Mesodermal cell (in vitro differentiated cells): ENCODE results near the gene UBR1.
"Not testable (repeated sequence)": the region's sequence is repeated elsewhere in the genome, so short reads cannot be mapped to it uniquely, and the experiment has no call there.

Experiments
- H3K27ac ChIP-seq: 2 replicates; pipeline ENCODE4 v1.7.0; 2013; ENCODE audit warnings: mild to moderate bottlenecking, low read depth, low read length, moderate library complexity; ENCODE audit not compliant: severe bottlenecking
- H3K36me3 ChIP-seq: 2 replicates; pipeline ENCODE4 v1.7.1; 2013; ENCODE audit warnings: mild to moderate bottlenecking, low read length, moderate library complexity; ENCODE audit not compliant: control insufficient read depth, insufficient read depth
- H3K4me1 ChIP-seq: one replicate; pipeline ENCODE4 v1.7.1; 2013; ENCODE audit warnings: mild to moderate bottlenecking, low read length; ENCODE audit not compliant: insufficient read depth, control insufficient read depth, poor library complexity, severe bottlenecking
- H3K4me3 ChIP-seq: 2 replicates; pipeline ENCODE4 v1.7.0; 2013; ENCODE audit warnings: low read length, control low read depth, mild to moderate bottlenecking; ENCODE audit not compliant: insufficient read depth, poor library complexity, severe bottlenecking; ENCODE audit errors: extremely low read depth
- H3K9me3 ChIP-seq: 2 replicates; pipeline ENCODE4 v1.7.1; 2013; ENCODE audit warnings: mild to moderate bottlenecking, low read length, moderate library complexity; ENCODE audit not compliant: control insufficient read depth
- WGBS, 2 experiments: methylation state at CpG; one replicate each; pipeline ENCODE4 v1.1.5; 2013; ENCODE audit warnings: missing lambda C conversion rate in 2 of 2; ENCODE audit not compliant: insufficient coverage in 2 of 2; 5-methylcytosine and 5-hydroxymethylcytosine counted together

The UBR1 gene

DNA sequence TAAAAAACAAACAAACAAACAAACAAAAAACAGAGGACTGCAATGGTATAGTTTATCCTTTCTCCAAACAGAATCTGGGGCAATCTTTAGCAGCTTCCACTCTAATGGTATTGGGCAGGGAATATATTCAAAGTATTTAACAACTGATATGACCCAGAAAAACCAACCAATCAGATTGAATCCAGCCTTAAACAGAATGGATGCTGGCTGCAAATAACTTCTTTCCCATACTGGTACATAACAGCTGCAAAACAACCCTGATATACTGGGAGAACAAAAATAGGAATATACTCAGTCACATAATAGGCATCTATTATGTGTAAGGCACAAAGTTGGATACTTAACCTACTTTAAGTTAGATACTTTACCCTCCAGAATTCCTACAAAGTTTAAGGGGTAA, 49.1 kb downstream of the UBR1 start:
- H3K4me1 ChIP-seq, result no peaks in the 10 kb centered on the region
- no peak overlapping the region for H3K27ac ChIP-seq
- H3K9me3 ChIP-seq, result no peaks in the 10 kb centered on the region
- peaks cover 82% of the 10 kb centered on the region for H3K36me3 ChIP-seq
- no peak overlapping the region for H3K4me3 ChIP-seq

DNA sequence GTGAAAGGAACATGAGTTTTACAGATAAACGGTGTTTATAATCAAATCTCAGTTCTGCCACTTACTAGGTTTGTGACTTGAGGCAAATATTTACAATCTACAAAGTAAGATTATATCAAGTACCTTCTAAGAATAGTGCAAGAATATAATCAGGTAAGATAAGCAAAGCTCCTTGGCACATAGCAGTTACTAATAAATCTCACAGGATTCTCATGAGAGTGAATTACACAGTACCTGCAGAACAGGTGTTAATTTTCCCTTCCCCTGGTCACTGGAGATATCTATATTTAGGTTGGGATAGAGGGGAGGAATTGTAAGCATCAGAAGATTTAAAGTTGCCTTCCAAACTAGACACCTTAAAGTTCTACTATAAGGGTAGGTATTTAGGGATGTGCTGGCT, 53.0 kb downstream of the UBR1 start:
- H3K36me3 ChIP-seq, result peaks cover 80% of the 10 kb centered on the region

DNA sequence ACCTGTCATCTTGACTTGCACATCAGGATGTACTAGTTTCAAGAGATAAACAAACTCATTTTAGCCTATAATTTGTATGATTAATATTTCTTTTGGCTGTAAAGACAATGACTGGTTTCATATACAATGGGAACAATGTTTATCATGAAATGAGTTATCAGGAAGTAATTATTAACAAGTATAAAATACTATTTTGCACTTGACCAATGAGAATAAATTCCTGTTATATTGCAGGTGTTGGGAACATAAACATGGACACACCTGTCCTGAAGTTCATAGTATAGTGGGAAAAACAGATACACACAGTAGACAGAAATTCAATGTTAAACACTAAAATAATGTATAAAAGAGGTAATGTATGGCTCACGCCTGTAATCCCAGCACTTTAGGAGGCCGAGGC, 56.9 kb downstream of the UBR1 start:
- no peaks in the 10 kb centered on the region for H3K4me1 ChIP-seq
- H3K36me3 ChIP-seq, result peaks cover 79% of the 10 kb centered on the region
- WGBS, 2 experiments, result no CpG with 5 or more reads among the region's 2 CpGs
- H3K4me3 ChIP-seq, result no peak overlapping the region
- no peak overlapping the region for H3K27ac ChIP-seq
- no peaks in the 10 kb centered on the region for H3K9me3 ChIP-seq

More for the DNA sequence above, 53.0 kb downstream of the UBR1 start:
- Histone ChIP-seq H3K4me3 (no peak overlapping the region), H3K4me1 (no peaks in the 10 kb centered on the region), H3K9me3 (no peaks in the 10 kb centered on the region), H3K27ac (no peak overlapping the region)
- WGBS, 2 experiments, result no CpG with 5 or more reads among the region's 1 CpG

DNA sequence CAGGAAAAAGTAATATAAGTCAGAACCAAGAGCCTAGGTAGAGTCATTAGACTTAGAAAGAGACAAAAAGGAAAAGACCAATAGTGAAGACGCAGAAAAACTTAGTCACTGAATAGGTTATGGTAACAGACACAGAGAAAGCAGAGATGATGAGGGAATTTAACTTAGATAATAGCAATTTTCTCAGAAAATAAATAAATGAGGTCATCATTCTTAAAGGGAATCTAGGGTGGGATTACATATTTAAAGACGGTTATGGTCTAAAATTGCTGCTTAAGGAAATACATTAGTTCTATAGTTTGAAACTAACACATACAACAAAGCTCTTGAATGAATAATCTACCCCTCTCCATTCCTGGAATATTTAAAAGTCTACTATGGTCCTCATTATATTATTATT, 59.4 kb downstream of the UBR1 start:
- H3K36me3 ChIP-seq, result peaks cover 88% of the 10 kb centered on the region

DNA sequence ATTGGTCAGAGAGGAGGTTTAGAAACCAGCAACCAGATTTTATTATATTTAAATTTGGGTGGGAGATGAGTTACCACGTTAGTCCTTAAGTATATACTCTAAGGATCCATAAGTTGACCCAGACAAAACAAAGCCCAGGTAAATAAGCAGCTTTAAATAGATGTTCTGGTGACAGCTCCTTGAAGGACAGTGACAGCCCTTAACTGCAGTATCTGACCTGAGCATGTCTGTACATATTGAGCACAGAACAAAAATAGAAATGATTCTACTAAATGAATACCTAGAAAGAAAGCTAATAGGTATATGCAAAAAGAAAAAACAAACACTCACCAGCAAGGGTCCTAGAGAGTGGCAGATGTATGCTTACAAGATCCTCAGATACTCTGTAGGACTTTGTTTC, 63.0 kb downstream of the UBR1 start:
- no peak overlapping the region for H3K4me3 ChIP-seq
- H3K9me3 ChIP-seq, result no peaks in the 10 kb centered on the region
- WGBS, 2 experiments, result no CpG with 5 or more reads among the region's 1 CpG
- H3K27ac ChIP-seq, result no peak overlapping the region
- peaks cover 67% of the 10 kb centered on the region for H3K36me3 ChIP-seq
- H3K4me1 ChIP-seq, result no peaks in the 10 kb centered on the region

More for the DNA sequence above, 59.4 kb downstream of the UBR1 start:
- WGBS, 2 experiments, result no CpG with 5 or more reads among the region's 2 CpGs
- Histone ChIP-seq H3K4me3 (no peak overlapping the region), H3K27ac (no peak overlapping the region), H3K4me1 (no peaks in the 10 kb centered on the region), H3K9me3 (no peaks in the 10 kb centered on the region)

DNA sequence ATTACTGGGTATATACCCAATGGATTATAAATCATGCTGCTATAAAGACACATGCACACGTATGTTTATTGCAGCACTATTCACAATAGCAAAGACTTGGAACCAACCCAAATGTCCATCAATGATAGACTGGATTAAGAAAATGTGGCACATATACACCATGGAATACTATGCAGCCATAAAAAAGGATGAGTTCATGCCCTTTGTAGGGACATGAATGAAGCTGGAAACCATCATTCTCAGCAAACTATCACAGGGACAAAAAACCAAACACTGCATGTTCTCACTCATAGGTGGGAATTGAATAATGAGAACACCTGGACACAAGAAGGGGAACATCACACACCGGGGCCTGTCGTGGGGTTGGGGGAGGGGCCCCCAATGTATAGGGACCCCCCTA, 64.8 kb downstream of the UBR1 start:
- not testable (repeated sequence) for H3K4me1 ChIP-seq, H3K27ac ChIP-seq, H3K9me3 ChIP-seq, H3K4me3 ChIP-seq
- no CpG with 5 or more reads among the region's 3 CpGs for WGBS, 2 experiments
- peaks cover 65% of the 10 kb centered on the region for H3K36me3 ChIP-seq

DNA sequence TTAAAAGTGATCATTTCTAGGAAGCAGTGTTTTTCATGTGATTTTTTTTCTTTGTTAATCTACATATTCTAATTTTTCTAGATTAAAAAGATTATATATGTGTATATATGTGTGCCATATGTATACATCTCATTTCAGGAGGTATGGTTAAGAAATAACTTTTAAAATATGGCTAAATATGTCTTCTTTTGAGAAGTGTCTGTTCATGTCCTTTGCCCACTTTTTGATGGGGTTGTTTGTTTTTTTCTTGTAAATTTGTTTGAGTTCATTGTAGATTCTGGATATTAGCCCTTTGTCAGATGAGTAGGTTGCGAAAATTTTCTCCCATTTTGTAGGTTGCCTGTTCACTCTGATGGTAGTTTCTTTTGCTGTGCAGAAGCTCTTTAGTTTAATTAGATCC, 70.6 kb downstream of the UBR1 start:
- H3K27ac ChIP-seq, H3K9me3 ChIP-seq, H3K4me3 ChIP-seq, H3K4me1 ChIP-seq: not testable (repeated sequence)
- H3K36me3 ChIP-seq, result peaks cover 54% of the 10 kb centered on the region
- no CpG with 5 or more reads among the region's 1 CpG for WGBS, 2 experiments

DNA sequence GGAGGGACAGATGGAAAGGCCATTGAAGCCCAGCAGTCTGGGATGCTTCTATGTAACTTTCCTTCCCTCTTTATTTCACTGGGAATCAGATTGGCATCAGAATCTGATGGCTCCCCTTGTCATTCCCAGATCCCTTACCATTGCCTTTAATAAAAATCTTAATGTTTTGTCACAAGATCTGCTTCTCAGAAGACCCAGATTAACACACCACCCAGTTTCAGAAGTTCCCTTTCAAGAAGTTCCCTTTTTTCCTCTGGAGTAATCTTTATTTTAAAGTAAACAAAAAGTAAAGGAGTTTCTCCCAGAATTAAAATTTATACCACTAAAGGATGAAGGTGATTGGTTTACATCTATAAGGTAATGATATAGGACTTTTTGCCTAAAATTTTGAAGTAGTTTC, 76.4 kb downstream of the UBR1 start:
- Histone ChIP-seq H3K4me3 (no peak overlapping the region), H3K27ac (no peak overlapping the region), H3K9me3 (no peaks in the 10 kb centered on the region), H3K4me1 (no peaks in the 10 kb centered on the region), H3K36me3 (peaks cover 60% of the 10 kb centered on the region)

DNA sequence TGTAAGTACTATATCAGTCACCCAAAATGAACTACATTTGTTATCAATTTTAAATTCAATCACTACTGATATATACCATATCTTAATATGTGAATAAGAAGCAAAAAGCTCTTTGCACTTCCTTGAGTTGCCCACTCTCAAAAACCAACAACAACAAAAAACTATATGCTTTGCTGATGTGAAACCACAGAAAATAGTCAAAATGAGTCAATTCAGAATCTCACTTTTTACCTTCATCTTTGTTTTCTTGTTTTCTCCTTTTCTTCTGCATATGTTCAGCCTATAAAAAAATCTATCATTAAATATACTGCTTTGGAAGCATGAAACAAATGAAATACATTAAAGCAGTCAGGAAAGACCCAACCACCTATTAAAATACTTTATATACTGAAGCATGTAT, 80.7 kb downstream of the UBR1 start:
- peaks cover 60% of the 10 kb centered on the region for H3K36me3 ChIP-seq
- H3K4me1 ChIP-seq, result no peaks in the 10 kb centered on the region
- H3K4me3 ChIP-seq, result no peak overlapping the region
- no peak overlapping the region for H3K27ac ChIP-seq
- H3K9me3 ChIP-seq, result no peaks in the 10 kb centered on the region

DNA sequence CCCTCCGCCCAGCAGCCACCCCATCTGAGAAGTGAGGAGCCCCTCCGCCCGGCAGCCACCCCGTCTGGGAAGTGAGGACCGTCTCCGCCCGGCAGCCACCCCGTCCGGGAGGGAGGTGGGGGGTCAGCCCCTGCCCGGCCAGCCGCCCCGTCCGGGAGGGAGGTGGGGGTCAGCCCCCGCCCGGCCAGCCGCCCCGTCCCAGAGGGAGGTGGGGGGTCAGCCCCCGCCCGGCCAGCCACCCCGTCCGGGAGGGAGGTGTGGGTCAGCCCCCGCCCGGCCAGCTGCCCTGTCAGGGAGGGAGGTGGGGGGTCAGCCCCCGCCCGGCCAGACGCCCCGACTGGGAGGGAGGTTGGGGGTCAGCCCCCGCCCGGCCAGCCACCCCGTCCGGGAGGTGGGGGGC, 91.2 kb downstream of the UBR1 start:
- not testable (repeated sequence) for H3K9me3 ChIP-seq, H3K4me3 ChIP-seq, H3K4me1 ChIP-seq, H3K27ac ChIP-seq
- peaks cover 62% of the 10 kb centered on the region for H3K36me3 ChIP-seq
- WGBS, 2 experiments, result 96 to 97% methylated on average over 4 to 6 of the region's 31 CpGs

DNA sequence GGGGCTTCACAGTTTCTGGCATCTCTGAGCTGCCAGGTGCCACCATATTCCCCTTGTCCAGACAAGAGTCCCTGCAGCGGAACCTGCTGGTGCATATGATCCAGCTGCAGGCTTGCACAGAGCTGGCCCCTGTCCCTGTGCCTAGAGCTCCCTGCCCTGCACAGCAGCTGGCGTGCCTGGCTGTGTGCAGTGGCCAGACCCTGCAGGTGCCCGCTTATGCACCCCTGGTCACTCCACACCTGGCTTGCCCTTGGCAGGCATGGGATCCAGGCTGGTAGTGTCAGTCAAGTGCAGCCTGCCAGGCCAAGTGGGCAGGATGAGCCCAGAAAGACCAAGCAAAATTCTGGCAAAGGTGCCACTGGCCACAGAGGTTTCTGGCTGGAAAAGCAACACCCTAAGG, 96.6 kb downstream of the UBR1 start:
- WGBS, 2 experiments, result 96 to 100% methylated on average over 3 of the region's 3 CpGs
- no peak overlapping the region for H3K27ac ChIP-seq

DNA sequence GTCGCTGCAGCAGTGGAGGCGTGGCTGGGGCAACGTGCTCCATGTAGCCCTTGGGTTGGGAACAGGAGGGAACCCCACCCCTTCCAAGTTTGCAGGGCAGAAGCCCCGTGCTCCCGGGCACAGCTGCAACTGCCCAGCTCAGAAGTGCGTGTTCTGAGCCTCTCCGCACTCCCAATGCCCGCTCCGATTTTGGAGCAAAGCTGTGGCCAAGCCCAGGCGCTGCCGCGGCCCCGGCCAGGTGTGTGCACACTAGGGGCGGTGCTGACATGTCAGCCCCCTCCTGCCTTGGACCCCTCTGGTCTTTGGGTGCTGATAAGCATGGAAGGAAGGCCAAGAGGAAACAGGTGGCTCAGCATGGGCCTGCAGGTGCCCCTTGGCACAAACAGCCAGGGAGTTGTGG, 97.7 kb downstream of the UBR1 start:
- Histone ChIP-seq H3K36me3 (peaks cover 69% of the 10 kb centered on the region), H3K9me3 (peaks cover 8% of the 10 kb centered on the region), H3K4me3 (no peak overlapping the region), H3K4me1 (no peaks in the 10 kb centered on the region), H3K27ac (no peak overlapping the region)
- WGBS, 2 experiments, result 94 to 99% methylated on average over 12 to 13 of the region's 14 CpGs

More for the DNA sequence above, 96.6 kb downstream of the UBR1 start:
- no peak overlapping the region for H3K4me3 ChIP-seq
- H3K36me3 ChIP-seq, result peaks cover 68% of the 10 kb centered on the region
- peaks cover 8% of the 10 kb centered on the region for H3K9me3 ChIP-seq
- no peaks in the 10 kb centered on the region for H3K4me1 ChIP-seq
